Gastroesophageal sphincter (tissue), 3 donors: ENCODE results near the gene CYP1A2.

ENCODE experiments used
- POLR2A ChIP-seq, 2 donors: fragments of 450-650 bp; IDR thresholded peaks; one replicate each; pipeline ENCODE4 v1.6.1; 2017; ENCODE audit warnings: antibody characterized with exemption in 2 of 2, mild to moderate bottlenecking in 2 of 2, moderate library complexity in 1 of 2
- POLR2AphosphoS5 ChIP-seq: sonication (generic); formaldehyde crosslinking; IDR thresholded peaks from one replicate; pipeline ENCODE4 v1.6.1; 2017; ENCODE audit warnings: antibody characterized with exemption
- TF ChIP-seq, protein P1 (sequence below), 4 experiments: fragments of 200-600 bp in 2 of 4; fragments of 450-650 bp in 2 of 4; sonication (generic) in 1 of 4; IDR thresholded peaks; one replicate each; pipeline ENCODE4 v1.5.1; 2017 to 2019; ENCODE audit warnings: antibody characterized with exemption in 4 of 4, mild to moderate bottlenecking in 2 of 4, moderate library complexity in 2 of 4

- TF ChIP-seq, protein P1, sequence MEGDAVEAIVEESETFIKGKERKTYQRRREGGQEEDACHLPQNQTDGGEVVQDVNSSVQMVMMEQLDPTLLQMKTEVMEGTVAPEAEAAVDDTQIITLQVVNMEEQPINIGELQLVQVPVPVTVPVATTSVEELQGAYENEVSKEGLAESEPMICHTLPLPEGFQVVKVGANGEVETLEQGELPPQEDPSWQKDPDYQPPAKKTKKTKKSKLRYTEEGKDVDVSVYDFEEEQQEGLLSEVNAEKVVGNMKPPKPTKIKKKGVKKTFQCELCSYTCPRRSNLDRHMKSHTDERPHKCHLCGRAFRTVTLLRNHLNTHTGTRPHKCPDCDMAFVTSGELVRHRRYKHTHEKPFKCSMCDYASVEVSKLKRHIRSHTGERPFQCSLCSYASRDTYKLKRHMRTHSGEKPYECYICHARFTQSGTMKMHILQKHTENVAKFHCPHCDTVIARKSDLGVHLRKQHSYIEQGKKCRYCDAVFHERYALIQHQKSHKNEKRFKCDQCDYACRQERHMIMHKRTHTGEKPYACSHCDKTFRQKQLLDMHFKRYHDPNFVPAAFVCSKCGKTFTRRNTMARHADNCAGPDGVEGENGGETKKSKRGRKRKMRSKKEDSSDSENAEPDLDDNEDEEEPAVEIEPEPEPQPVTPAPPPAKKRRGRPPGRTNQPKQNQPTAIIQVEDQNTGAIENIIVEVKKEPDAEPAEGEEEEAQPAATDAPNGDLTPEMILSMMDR (IDR thresholded peaks at IDR 0.05): no peak
- TF ChIP-seq POLR2A (IDR thresholded peaks at IDR 0.05): no peak
- no peak for TF ChIP-seq POLR2AphosphoS5
Observed at GRCh38 chr15:74716651-74717050, 32.0 kb upstream of the CYP1A2 start.
